Fibroblast of mammary gland (primary cell): ENCODE measurements around the gene RACGAP1.

Experiments used
- DNase-seq: peaks from one replicate; pipeline ENCODE4 v3.0.0-alpha.2; 2010; ENCODE audit warnings: low read depth
- H3K4me3 ChIP-seq: 2 replicates; pipeline ENCODE4 v1.5.1; 2011; ENCODE audit warnings: low read depth, mild to moderate bottlenecking, low read length, moderate library complexity; ENCODE audit not compliant: control insufficient read depth
- TF ChIP-seq, protein P1 (sequence below): conservative IDR thresholded peaks from 2 replicates; pipeline ENCODE4 v1.5.1; 2011; ENCODE audit warnings: low read depth, low read length, inconsistent platforms; ENCODE audit not compliant: control insufficient read depth, insufficient read depth

The RACGAP1 gene

DNA sequence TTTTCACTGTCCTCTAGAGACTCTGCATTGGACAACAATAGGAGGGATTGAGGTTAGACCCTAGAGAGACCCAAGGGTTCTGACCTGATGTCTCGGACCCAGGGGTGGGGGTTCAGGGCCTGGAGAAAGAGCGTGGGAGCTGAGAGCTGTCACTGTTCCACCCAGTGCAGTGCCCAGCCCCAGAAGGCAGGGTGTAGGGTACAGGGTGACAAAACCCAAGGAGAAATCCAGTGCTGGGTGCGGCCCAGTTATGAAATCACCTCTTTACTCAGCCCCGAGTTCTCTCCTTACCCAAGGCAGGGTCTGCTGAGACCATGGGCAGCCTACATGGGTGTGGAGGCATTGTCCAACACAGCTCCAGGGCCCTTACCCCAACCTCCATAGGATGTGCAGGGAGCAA lies 72.1 kb downstream of the RACGAP1 start:
- no peak overlapping the region for H3K4me3 ChIP-seq
- no peak for DNase-seq
- TF ChIP-seq, protein P1, sequence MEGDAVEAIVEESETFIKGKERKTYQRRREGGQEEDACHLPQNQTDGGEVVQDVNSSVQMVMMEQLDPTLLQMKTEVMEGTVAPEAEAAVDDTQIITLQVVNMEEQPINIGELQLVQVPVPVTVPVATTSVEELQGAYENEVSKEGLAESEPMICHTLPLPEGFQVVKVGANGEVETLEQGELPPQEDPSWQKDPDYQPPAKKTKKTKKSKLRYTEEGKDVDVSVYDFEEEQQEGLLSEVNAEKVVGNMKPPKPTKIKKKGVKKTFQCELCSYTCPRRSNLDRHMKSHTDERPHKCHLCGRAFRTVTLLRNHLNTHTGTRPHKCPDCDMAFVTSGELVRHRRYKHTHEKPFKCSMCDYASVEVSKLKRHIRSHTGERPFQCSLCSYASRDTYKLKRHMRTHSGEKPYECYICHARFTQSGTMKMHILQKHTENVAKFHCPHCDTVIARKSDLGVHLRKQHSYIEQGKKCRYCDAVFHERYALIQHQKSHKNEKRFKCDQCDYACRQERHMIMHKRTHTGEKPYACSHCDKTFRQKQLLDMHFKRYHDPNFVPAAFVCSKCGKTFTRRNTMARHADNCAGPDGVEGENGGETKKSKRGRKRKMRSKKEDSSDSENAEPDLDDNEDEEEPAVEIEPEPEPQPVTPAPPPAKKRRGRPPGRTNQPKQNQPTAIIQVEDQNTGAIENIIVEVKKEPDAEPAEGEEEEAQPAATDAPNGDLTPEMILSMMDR, result no peak

DNA sequence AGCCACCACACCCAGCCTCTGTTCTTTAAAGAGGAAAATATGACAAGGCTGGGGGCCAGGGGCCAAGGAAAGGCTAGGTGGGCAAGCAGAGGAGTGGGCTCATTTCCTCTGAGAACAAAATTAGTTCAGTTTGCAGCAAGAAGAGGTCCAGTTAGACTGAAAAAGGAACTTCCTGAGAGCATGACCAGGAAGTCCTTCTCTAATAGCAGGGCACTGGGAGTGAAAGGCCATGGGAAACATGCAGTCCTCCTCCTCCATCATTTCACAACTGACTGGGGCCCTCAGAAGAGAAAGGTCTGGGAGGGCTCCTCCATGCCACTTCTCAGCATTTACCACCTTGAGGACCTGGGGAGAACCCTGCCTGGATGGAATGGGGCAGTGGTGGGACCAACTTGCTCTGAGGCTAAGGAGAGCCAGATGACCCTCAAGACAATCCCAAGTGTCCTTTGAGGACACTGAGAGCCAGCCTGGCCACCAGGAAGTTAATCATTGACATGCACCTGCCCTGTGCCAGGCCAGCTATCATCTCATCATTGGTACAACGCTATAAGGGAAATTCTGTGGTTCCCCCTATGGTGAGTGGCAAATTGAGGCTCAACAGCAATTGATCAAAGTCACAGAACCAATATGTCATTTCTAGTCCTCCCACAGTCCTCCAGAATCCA lies 72.8 kb downstream of the RACGAP1 start:
- TF ChIP-seq, protein P1, result no peak
- H3K4me3 ChIP-seq, result no peak overlapping the region
- DNase-seq, result no peak

DNA sequence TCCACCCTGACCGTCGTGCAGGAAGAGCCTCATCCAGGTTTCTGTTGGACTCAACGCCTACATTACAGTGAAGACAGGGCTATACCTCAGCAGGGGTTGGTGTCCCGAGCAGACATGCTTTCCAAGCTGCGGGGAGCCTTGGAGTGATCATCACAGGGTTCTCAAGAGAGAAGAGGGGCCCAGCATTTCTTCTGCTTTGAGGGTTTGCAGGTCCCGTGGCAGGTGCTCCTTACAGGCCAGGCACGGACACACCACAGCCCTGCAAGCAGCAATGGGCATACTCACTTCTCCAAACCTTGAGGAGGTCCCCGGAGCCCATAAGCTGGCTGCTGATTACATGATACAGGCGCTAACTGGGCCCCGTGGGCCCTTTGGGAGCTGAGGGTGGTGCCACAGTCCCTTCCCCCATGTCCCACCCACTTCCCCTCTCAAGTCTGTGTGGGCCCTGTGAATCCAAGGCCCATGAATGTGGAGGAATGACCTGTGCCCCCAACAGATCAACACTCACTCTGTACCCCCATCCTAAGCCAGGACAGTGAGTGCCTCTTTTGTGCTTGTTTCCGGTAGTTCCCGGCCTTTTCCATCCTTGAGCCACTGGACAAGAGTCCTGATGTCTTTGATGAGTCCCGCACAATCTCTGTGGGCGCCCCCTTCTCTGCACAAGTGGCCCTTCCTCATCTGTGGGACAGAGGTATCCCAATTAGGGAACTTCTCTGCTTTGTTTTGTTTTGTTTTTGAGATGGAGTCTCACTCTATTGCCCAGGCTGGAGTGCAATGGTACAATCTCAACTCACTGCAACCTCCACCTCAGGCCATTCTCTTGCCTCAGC lies 73.7 kb downstream of the RACGAP1 start:
- TF ChIP-seq, protein P1, result no peak
- DNase-seq, result no peak
- H3K4me3 ChIP-seq, result no peak overlapping the region

DNA sequence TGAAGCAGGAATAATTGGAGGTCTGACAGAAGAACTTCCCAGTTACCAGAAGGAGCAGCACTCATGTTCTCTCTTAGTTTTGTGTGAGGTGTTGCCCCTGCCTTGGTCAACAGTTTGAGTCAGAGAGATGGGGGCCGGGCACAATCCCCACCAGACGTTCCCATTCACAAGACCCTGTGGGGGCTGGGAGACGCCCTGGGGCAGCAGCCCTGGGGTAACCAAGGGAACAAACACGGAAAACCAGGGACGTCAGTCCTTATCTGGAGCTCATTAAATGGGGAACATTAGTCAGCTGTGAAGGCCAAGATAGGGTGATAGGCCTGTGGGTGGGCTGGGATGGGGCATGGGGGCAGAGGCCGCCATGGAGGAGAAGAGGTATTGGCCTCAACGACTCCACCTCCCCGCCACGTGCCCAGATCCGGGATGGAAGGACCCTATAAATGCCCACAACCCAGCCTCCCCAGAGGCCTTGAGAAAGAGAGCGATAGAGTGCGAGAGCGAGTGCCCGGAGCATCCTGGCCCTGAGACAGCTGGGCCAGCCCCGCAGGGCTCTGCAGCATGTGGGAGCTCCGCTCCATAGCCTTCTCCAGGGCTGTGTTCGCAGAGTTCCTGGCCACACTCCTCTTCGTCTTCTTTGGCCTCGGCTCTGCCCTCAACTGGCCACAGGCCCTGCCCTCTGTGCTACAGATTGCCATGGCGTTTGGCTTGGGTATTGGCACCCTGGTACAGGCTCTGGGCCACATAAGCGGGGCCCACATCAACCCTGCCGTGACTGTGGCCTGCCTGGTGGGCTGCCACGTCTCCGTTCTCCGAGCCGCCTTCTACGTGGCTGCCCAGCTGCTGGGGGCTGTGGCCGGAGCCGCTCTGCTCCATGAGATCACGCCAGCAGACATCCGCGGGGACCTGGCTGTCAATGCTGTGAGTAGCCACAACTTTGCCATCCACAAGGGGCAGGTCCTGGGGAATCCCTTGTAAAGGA lies 74.7 kb downstream of the RACGAP1 start, which contains the start of gene AQP2:
Gene AQP2 (plus strand): TSS at position 465 of the 979 bp plus-strand sequence. CDS start 94 bp downstream, at position 559.
- no peak for DNase-seq
- TF ChIP-seq, protein P1, result no peak
- H3K4me3 ChIP-seq, result no peak within 1 kb of the TSS

DNA sequence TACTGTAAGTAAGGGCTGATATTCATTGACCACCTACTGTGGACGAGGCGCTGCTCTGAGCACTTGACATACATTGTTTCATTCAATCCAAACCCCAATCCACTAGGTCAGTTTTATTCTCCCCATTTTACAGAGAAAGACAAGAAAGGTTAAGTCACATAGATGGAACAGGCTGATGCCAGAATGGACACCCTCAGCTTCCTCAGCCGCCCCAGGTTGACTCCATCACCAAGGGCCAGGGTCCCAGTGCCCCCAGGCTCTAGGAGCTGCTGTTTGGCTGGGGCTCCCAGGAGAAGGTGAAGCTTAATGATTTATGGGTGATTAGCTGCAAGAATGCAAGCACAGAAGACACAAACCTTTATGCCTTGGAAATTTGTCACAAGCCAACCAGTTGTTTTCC lies 75.4 kb downstream of the RACGAP1 start:
- TF ChIP-seq, protein P1, result no peak

More for the DNA sequence above, 75.4 kb downstream of the RACGAP1 start:
- no peak for DNase-seq
- H3K4me3 ChIP-seq, result no peak overlapping the region
